Pulmonary artery endothelial cell (primary cell): ENCODE data around the gene DGKG. TPM values are rescaled to one million over a fixed set of nuclear protein-coding genes. Genes with fewer than 3 reads are reported as not detected.

Source experiments
- DNase-seq: peaks from one replicate; pipeline ENCODE4 v3.0.0-alpha.2; 2011; ENCODE audit warnings: low read depth, low spot score
- total RNA-seq: library from RNA; depleted of rRNA; stranded (reverse); fragments of >200 nt; gene quantifications from 2 replicates; pipeline ENCODE4 v1.2.3, GENCODE V29; 2014

The DGKG gene
- total RNA-seq, 1 donor from 2014 or later = 0.07 TPM

- DNase-seq = no peak
Measured at GRCh38 chr3:186319945-186320344, 42.1 kb downstream of the DGKG start.

GRCh38 chr3:186318135-186318534 lies 43.9 kb downstream of the DGKG start:
- no peak for DNase-seq

GRCh38 chr3:186317478-186317877 lies 44.6 kb downstream of the DGKG start:
- no peak for DNase-seq

DNA sequence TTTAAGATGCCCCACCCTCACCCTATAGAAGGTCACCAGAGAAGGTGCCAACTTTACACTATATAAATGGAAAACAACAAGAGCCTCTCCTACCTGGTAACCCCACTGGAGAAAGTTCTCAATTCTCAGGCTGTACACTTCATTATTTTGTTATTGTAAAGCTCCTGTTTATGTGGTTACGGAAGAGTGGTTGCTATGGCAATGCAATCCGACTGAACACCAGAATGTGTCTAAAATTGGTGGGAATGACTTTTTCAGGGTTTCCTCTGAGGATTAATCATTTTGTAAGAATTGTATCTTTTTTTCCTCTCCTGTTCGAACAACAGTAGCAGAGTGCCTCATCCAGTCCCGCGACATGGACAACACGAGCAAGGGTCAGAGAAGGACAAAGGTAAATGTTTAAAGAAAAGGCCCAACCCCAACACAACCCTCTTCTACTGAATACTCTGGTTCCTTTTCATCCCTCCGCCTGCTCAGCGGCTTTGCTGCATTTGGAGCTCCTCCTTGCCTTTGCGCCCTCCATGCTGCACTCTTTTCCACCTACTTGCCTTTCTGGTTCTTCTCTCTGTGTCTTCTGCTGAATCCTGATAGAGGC lies 45.3 kb downstream of the DGKG start:
- DNase-seq = no peak

DNA sequence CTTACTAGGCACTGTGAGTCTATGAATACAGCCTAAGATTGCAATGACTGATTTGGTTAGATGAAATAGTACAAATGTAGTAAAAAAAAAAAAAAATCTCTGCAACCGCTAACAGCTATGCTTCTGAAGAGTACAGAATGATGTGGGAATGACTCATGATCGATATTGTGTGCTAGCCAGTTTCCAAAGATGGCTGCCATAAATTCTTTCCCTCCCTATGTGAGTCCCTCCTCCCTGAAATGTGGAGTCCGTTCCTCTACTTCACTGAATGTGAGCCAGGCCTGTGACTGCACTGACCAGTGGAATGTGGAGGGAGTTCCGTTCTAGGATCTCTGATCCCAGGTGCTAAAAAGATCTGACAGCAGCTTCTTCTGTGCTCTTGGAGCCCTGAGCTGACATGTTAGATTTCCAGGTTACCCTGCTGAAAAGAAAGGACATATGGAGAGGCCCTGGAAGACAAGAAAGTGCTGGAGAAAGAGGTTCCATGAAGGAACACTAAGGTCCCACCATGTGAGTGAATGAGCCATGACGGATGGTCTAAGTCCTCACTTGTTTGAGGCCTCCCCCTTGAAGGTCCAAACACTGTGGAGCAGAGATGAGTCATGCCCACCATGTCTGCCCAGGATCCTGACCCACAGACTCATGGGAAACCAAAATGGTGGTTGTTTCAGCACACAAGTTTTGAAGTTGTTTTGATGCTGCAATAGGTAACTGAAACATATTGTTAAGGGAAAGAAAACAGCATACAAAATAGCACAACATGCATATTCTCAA lies 46.3 kb downstream of the DGKG start:
- DNase-seq = no peak

- DNase-seq = no peak
Measured at GRCh38 chr3:186314896-186315295, 47.1 kb downstream of the DGKG start.

DNA sequence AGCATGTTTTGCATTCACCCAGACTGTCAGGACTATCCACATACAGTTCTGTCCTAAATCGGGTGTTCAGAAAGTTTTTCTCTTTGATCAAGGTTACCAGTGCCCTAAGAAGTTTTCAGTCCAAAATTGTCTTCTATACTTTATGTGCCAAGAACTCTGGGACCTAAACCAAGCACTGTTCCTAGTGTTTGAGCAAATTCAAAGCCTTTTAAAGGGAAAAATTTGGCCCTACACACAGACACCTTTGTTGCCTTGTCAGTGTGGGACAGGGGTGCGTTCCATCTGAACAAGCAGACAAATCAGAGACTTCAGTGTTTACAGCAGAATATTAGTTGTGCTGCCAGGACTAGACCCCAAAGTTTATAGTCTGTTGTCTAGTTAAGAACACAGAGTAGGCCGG lies 50.6 kb downstream of the DGKG start:
- no peak for DNase-seq

DNA sequence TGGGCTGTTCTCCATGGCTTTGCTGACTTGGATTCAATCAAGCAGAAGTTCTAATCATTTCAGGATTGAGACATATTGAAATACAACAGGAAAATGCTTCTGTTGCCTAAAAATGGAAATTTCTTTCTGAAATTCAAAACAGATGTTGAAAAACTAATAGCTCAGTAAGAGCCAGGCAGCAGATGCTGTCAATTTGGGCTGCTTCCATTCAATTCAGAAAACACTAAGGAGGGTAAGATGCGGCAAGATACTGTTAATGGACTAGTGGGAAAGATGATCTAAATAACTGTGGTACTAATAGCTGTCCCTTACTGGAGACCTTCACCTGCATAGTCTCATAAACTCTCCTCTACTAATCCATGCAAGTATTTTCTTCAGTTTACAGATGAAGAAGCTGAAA lies 53.5 kb downstream of the DGKG start:
- no peak for DNase-seq

GRCh38 chr3:186307594-186308221 lies 54.3 kb downstream of the DGKG start:
- DNase-seq = no peak

GRCh38 chr3:186305286-186305685 lies 56.7 kb downstream of the DGKG start:
- DNase-seq = no peak

GRCh38 chr3:186303965-186304364 lies 58.1 kb downstream of the DGKG start:
- DNase-seq = no peak

DNA sequence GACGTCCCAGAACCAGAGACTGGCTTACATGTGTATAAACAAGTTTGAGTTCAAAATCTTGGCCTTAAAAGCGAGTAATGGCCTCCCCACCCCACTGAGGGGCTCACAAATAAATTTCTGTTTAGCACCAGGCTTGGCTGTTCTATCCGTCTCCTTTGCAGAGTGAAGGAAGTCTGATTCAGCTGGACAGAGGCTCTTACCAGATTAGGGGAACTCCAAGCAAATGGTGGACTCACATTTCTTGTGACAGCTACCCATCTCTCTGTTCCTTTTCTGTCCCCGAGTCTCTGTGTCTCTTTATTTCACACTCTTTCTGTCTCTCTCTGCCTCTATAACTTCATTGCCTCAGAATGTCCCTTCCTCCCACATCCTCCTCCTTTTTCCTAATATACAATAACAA lies 62.7 kb downstream of the DGKG start:
- no peak for DNase-seq

- no peak for DNase-seq
Measured at GRCh38 chr3:186298876-186299275, 63.2 kb downstream of the DGKG start.

DNA sequence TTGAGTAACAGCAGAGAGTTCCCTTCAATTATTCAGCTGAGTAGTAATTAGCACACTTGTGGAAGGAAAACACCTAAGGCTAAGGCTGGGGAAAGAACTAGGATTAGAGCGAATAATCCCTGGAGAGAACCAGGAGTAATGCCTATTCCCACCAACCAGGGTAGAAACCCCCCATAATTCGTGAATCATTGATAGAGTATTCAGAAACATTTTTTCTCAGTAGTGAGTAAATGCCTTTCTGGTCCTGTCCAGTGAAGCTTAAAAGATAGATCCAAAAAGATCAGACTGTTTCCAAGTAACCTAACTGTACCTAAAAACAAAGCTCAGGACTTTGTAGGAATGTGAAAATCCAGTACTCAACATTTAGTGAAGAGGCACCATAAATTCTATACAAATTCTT lies 71.2 kb downstream of the DGKG start:
- DNase-seq = no peak

GRCh38 chr3:186287711-186288110 lies 74.3 kb downstream of the DGKG start:
- no peak for DNase-seq

DNA sequence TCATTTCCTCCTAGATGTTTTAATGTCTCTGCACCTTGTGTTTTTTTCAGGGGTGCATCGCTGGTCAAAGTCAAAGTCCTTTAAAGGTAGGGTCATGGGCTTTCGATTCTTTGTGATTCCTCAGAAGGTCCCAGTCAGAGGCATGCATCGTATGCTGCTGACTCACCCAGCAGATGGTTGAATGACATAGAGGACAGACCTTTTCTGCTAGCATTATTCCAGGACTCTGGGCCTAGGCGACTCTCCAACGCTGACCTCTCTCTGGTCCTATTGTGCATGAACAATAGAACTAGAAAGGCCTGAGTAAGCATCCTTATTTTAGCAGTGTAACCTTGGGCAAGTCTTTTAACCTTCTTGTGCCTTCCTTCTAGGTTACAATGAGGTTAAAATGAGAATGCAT lies 75.9 kb downstream of the DGKG start:
- no peak for DNase-seq

DNA sequence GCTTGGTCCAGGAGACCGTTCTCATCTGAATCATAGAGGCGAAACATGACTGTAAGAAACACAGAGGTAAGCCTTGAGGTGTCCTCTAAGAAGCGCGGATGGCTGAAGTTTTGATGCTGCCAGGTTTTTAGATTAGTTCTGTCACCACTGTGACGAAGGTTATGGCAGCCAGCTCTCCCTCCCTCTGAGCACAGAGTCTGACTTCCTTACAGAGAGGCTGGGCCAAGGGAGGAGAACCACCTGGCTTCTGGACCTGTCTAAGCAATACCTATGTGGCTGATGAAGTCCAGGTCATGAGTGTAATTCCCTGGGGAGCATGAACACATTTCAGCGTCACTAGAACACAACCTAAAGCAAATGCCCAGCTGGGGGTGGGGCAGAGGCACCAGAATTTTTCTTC lies 77.4 kb downstream of the DGKG start:
- no peak for DNase-seq

DNA sequence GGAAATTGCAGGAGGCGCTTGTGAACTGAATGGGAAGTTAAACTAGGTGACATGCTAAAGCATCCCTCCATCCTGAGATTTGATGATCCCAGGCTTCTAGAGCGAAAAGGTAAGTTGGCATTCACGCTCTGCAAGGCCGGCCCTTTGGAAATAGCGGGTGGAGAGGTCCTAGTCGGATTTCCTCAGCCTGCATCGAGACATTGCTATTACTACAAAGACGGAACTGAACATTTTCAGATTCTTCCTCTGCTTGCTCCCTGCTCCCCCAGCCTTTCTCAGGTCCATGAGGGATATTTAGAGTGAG lies 77.7 kb downstream of the DGKG start:
- no peak for DNase-seq

DNA sequence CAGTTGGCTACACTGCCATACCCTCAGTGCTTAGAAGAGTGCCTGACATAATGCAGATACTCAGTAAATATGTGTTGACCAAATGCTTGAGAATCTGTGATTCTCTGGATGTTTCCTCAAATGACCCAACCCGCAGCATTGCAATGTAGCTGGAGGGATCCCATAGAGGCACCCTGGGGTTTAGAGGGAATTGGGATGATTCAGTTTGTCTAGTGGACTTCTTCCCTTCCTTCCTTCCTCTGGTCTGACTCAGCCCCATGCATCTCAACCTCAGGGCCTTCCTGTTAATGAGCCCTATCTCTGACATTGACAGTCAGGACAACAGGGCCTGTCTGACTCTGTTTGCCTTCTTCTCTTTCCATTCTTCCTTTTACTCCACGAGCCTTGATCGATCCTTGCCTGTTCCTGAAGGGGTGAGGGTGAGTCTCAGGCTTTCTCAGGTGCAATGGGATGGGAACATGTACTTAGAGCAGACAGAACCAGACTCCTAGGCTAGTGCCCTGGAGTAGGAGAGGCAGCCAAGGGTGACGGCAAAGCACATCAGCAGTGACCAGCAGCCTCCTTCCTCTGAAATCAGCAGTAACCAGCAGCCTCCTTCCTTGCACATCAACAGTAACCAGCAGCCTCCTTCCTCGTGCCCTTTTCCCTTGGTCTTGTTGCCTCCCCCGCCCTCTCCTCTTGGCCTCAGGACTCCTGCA lies 78.2 kb downstream of the DGKG start:
- DNase-seq = no peak

- no peak for DNase-seq
Measured at GRCh38 chr3:186283096-186283495, 78.9 kb downstream of the DGKG start.

DNA sequence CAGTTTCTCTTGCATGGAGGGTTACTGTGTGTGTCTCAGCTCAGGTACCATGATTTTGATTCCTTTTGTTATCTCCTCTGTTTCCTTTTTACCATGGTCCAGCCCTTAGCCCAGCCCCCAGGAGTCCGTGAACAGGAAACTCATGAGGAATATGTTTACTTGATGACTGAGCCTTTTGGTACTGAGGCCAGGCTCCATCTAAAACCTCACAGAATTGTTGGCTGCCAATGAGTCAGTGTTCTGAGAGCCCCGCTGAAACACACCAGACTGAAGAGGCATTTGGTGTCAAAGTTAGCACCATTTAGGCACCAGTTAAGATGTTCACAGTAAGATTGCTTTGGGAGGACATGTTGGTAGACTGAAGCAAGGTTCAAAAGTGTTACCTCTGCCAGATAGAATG lies 80.9 kb downstream of the DGKG start:
- DNase-seq = no peak

GRCh38 chr3:186280737-186281136 lies 81.3 kb downstream of the DGKG start:
- DNase-seq = no peak
